Measurements from ENCODE around the gene MKNK1.

GRCh38 chr1:46581681-46582455 is 22.2 kb downstream of the MKNK1 start:
- TF ChIP-seq CTCF (IDR thresholded peaks at IDR 0.05; ENCODE audit: insufficient read depth, low read length), result no peak
- peak; percentile 56; the same call in 1 of the 2 replicates for TF ChIP-seq POLR2AphosphoS5 (IDR thresholded peaks at IDR 0.05; ENCODE audit: low read depth)
- TF ChIP-seq REST (IDR thresholded peaks at IDR 0.05; ENCODE audit: insufficient replicate concordance, low read depth), result no peak

Data from HL-60 (cell line).